Astrocyte (in vitro differentiated cells and primary cell): ENCODE results near the gene RND2. TPM values are rescaled to one million over a fixed set of nuclear protein-coding genes. Genes with fewer than 3 reads are reported as not detected.

Experiments used
- DNase-seq: peaks from one replicate; pipeline ENCODE4 v3.0.0-alpha.2; 2010; ENCODE audit warnings: low read depth
- FAIRE-seq: peaks from 2 replicates; lab custom pipeline; 2011; peaks lifted over from hg19 to GRCh38; lab: Jason Lieb, UNC
- H2AFZ ChIP-seq: 2 replicates; pipeline ENCODE4 v1.6.0; 2012; ENCODE audit warnings: low read depth, low read length, inconsistent platforms
- H3K27ac ChIP-seq: 2 replicates; pipeline ENCODE4 v1.5.1; 2011; ENCODE audit warnings: low read depth, low read length, inconsistent platforms
- H3K27me3 ChIP-seq: 2 replicates; pipeline ENCODE4 v1.6.0; 2011; ENCODE audit warnings: low read length, inconsistent platforms; ENCODE audit not compliant: insufficient read depth
- H3K36me3 ChIP-seq: 2 replicates; pipeline ENCODE4 v1.5.1; 2011; ENCODE audit warnings: low read length, inconsistent platforms; ENCODE audit not compliant: insufficient read depth
- H3K4me1 ChIP-seq: 2 replicates; pipeline ENCODE4 v1.5.1; 2011; ENCODE audit warnings: low read length, inconsistent platforms; ENCODE audit not compliant: insufficient read depth
- H3K4me2 ChIP-seq: 2 replicates; pipeline ENCODE4 v1.6.0; 2012; ENCODE audit warnings: low read length, inconsistent platforms
- H3K4me3 ChIP-seq: 2 replicates; pipeline ENCODE4 v1.5.1; 2011; ENCODE audit warnings: low read depth, mild to moderate bottlenecking, low read length, inconsistent platforms; ENCODE audit not compliant: insufficient read depth
- H3K79me2 ChIP-seq: 2 replicates; pipeline ENCODE4 v1.6.0; 2012; ENCODE audit warnings: mild to moderate bottlenecking, low read length, inconsistent platforms; ENCODE audit not compliant: insufficient read depth
- H3K9ac ChIP-seq: 2 replicates; pipeline ENCODE4 v1.6.0; 2012; ENCODE audit warnings: mild to moderate bottlenecking, low read length, inconsistent platforms
- H3K9me3 ChIP-seq: 2 replicates; pipeline ENCODE4 v1.5.1; 2012; ENCODE audit warnings: low read depth, mild to moderate bottlenecking, low read length, inconsistent platforms; ENCODE audit not compliant: insufficient read depth
- H4K20me1 ChIP-seq: 2 replicates; pipeline ENCODE4 v1.6.0; 2012; ENCODE audit warnings: low read length, inconsistent platforms; ENCODE audit not compliant: insufficient read depth
- H3K27ac Mint-ChIP-seq: one replicate; pipeline ENCODE4 v1.8.0; 2021; ENCODE audit warnings: mild to moderate bottlenecking, mixed read lengths; ENCODE audit not compliant: unreplicated experiment
- H3K27me3 Mint-ChIP-seq: one replicate; pipeline ENCODE4 v1.8.0; 2021; ENCODE audit warnings: low read depth, mixed read lengths; ENCODE audit not compliant: unreplicated experiment
- H3K36me3 Mint-ChIP-seq: one replicate; pipeline ENCODE4 v1.8.0; 2021; ENCODE audit warnings: low read depth, mixed read lengths; ENCODE audit not compliant: unreplicated experiment
- H3K4me1 Mint-ChIP-seq: one replicate; pipeline ENCODE4 v1.8.0; 2021; ENCODE audit warnings: low read depth, mixed read lengths; ENCODE audit not compliant: unreplicated experiment
- H3K4me3 Mint-ChIP-seq: one replicate; pipeline ENCODE4 v1.8.0; 2021; ENCODE audit warnings: mild to moderate bottlenecking, moderate library complexity, mixed read lengths; ENCODE audit not compliant: unreplicated experiment
- H3K9me3 Mint-ChIP-seq: one replicate; pipeline ENCODE4 v1.8.0; 2021; ENCODE audit warnings: mild to moderate bottlenecking, mixed read lengths; ENCODE audit not compliant: unreplicated experiment
- EZH2 ChIP-seq: IDR thresholded peaks from 2 replicates; pipeline ENCODE4 v1.6.1; 2012; ENCODE audit warnings: mild to moderate bottlenecking, low read length, inconsistent platforms; ENCODE audit not compliant: insufficient read depth
- total RNA-seq: library from RNA; stranded (reverse); gene quantifications from 2 replicates; pipeline ENCODE4 v1.2.1, GENCODE V29; 2021
- TF ChIP-seq, protein P1 (sequence below): IDR thresholded peaks from 2 replicates; pipeline ENCODE4 v1.5.1; 2011; ENCODE audit warnings: low read depth, mild to moderate bottlenecking, inconsistent platforms, low read length, moderate library complexity; ENCODE audit not compliant: insufficient read depth

The RND2 gene
- total RNA-seq, 1 donor from 2014 or later: 2.3 TPM

DNA sequence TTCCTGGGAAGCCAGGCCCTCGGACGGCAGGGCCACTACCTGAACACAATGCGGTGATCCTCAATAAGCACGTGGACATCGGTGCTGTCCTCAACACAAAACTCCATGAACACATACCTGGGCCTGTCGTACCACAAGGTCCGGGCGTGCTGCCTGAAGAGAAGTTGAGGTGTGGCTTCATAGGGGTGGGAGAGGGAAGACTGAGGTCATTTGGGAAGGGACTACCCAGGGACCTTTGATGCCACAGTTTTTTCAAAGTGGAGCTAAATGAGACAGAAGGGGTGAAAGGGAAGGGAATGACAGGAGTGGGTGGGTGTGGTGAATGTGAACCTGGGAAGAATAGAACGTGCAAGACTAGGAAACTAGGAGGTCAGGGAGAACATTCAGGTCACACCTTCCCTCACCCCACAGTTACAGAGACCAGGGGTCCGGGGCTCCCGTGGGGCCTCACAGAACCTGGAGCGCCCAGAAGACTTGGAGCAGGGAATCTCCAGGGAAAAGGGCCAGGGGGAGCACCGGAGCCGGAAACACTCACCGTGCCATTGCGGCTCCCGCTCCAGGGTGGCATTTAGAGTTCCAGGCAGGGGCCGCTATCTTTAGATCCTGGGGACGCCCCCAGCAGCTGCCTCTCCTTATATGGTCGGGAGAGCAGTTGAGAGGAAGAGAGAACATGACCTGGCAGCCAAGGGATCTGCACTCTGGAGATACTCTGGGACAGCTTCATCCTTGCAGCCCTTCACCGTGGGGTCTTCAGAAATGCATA, 45.3 kb upstream of the RND2 start, which contains the start of gene PTGES3L:
TSS of gene PTGES3L (minus strand) at position 570 of the 763 bp plus-strand sequence. CDS start at position 543, 27 bp downstream.
- H3K27me3 Mint-ChIP-seq: no peaks in the 10 kb centered on the region
- peak within 1 kb of the TSS; percentile 43 for H3K27ac ChIP-seq

DNA sequence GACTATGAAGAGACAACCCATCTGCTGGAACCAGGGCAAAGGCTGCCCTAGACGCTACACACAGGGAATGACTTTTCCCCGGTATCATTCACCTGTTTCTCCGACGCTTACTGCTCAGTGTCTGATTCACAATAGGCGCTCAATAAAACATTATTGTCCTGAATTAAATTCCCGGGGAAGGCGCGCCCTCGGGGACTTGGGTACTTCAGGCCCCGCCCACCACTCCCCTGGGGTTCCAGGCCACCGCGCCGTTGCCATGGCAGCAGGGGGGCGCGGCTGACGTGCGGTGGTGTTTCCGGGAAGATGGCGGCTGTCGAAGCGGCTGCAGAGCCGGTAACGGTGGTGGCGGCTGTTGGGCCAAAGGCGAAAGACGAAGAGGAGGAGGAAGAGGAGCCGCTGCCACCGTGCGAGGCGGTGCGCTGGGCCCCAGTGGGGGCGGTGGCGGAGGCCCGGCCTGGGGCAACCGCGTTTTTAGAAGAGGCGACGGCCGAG, 44.7 kb upstream of the RND2 start, which contains the start of gene RUNDC1:
TSS of gene RUNDC1 (plus strand) at position 292 of the 492 bp plus-strand sequence. CDS start at position 304, 12 bp downstream.
- Histone ChIP-seq H3K27me3 (no peaks in the 10 kb centered on the region), H2AFZ (peak within 1 kb of the TSS; percentile 85), H3K9ac (peak within 1 kb of the TSS; percentile 83), H3K36me3 (no peaks in the 10 kb centered on the region), H3K4me3 (peak within 1 kb of the TSS; percentile 77), H3K79me2 (peaks cover 24% of the 10 kb centered on the region), H3K27ac (peak within 1 kb of the TSS; percentile 43), H3K9me3 (no peaks in the 10 kb centered on the region), H3K4me1 (peaks cover 17% of the 10 kb centered on the region), H4K20me1 (peaks cover 21% of the 10 kb centered on the region), H3K4me2 (peak within 1 kb of the TSS; percentile 91)
- Mint-ChIP-seq H3K27ac (peak within 1 kb of the TSS; percentile 98), H3K4me3 (peak within 1 kb of the TSS; percentile 100), H3K9me3 (no peaks in the 10 kb centered on the region), H3K4me1 (peaks cover 11% of the 10 kb centered on the region), H3K36me3 (peaks cover 2% of the 10 kb centered on the region), H3K27me3 (no peaks in the 10 kb centered on the region)
- TF ChIP-seq EZH2: no peak
- TF ChIP-seq, protein P1, sequence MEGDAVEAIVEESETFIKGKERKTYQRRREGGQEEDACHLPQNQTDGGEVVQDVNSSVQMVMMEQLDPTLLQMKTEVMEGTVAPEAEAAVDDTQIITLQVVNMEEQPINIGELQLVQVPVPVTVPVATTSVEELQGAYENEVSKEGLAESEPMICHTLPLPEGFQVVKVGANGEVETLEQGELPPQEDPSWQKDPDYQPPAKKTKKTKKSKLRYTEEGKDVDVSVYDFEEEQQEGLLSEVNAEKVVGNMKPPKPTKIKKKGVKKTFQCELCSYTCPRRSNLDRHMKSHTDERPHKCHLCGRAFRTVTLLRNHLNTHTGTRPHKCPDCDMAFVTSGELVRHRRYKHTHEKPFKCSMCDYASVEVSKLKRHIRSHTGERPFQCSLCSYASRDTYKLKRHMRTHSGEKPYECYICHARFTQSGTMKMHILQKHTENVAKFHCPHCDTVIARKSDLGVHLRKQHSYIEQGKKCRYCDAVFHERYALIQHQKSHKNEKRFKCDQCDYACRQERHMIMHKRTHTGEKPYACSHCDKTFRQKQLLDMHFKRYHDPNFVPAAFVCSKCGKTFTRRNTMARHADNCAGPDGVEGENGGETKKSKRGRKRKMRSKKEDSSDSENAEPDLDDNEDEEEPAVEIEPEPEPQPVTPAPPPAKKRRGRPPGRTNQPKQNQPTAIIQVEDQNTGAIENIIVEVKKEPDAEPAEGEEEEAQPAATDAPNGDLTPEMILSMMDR: no peak
- DNase-seq: peak; percentile 55
- no peak for FAIRE-seq

More for the DNA sequence above, 45.3 kb upstream of the RND2 start, which contains the start of gene PTGES3L:
- TF ChIP-seq, protein P1: no peak
- TF ChIP-seq EZH2: no peak
- H3K9me3 Mint-ChIP-seq: no peaks in the 10 kb centered on the region
- H4K20me1 ChIP-seq: peaks cover 21% of the 10 kb centered on the region
- H3K4me3 Mint-ChIP-seq: peak within 1 kb of the TSS; percentile 100
- peak within 1 kb of the TSS; percentile 91 for H3K4me2 ChIP-seq
- no peaks in the 10 kb centered on the region for H3K9me3 ChIP-seq
- H2AFZ ChIP-seq: peak within 1 kb of the TSS; percentile 85
- H3K4me1 Mint-ChIP-seq: peaks cover 11% of the 10 kb centered on the region
- peaks cover 17% of the 10 kb centered on the region for H3K4me1 ChIP-seq
- H3K4me3 ChIP-seq: peak within 1 kb of the TSS; percentile 77
- H3K27ac Mint-ChIP-seq: peak within 1 kb of the TSS; percentile 98
- peaks cover 20% of the 10 kb centered on the region for H3K79me2 ChIP-seq
- peaks cover 5% of the 10 kb centered on the region for H3K36me3 Mint-ChIP-seq
- DNase-seq (peak; percentile 36), FAIRE-seq (no peak)
- H3K9ac ChIP-seq: peak within 1 kb of the TSS; percentile 83
- H3K36me3 ChIP-seq: no peaks in the 10 kb centered on the region
- no peaks in the 10 kb centered on the region for H3K27me3 ChIP-seq
